ENCODE data around the gene TIE1.

Gene TIE1

DNA sequence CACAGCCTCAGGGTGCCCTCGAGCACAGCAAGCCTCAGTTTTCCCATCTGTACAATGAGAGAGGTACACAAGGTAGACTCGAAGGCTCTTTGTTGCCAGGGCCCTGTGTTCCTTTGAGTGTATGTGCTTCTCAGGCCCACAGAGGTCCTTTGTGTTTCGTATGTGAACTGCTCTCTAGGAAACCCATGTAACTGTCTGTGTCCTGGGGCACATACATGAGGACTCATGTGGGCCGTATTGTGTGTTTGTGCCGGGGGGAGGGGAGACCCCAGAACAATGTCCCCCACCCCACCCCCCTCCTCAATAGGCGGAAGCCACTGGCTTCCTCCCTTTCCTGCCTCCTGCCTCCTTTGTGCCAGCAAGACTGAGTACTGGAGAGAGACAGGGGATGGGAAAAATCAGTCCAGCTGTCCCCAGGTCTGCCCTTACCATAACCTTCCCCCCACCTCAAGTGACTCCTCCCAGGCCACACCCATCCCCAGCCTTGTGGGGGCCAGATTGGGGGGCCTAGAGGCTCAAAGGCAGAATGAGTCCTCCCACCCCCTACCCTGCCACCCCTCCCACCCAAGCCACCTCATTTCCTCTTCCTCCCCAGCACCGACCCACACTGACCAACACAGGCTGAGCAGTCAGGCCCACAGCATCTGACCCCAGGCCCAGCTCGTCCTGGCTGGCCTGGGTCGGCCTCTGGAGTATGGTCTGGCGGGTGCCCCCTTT lies at the start of gene TIE1:
Gene TIE1 (plus strand): TSS at position 605 of the 717 bp plus-strand sequence. CDS start 90 bp downstream, at position 695.
- DNase-seq, result peak in 1 of 3 donors; percentile 23

DNA sequence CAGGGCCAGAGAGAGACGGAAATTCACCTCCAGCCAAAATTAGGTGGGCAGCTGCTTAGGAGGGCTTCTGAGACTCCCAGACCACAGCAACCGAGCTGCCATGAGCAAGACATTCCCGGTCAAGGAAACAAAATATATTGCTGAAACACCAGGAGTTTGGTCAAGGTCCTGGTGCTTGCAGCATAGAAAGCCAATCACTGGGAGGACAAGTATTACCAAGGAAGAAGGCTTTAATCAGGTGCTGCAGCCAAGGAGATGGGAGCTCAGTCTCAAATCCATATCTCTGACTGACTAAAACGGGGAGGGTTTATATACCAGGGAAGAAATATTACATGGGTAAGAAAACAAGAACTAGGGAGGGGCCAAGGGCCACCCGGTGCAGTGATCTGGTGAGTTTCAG lies 49.8 kb upstream of the TIE1 start:
- DNase-seq, result no peak

DNA sequence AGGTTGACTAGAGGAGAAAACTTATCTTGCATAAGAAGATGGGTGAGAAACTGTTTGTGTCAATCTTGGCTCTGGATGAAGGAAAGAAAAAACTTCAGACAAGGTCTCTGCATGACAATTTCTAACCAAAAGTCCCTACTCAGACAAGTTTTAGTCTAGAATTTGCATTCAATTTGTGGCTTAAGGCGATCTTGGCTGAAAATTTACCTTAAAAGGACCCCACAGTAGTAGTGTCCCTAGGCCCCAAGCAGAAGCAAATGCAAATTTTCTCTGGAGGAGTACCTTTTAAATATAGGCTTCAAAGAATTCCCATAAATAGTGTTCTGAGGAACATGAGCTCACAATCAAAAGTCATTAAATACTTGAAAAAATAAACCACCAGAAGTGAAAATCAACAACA lies 48.6 kb upstream of the TIE1 start:
- no peak for DNase-seq

DNA sequence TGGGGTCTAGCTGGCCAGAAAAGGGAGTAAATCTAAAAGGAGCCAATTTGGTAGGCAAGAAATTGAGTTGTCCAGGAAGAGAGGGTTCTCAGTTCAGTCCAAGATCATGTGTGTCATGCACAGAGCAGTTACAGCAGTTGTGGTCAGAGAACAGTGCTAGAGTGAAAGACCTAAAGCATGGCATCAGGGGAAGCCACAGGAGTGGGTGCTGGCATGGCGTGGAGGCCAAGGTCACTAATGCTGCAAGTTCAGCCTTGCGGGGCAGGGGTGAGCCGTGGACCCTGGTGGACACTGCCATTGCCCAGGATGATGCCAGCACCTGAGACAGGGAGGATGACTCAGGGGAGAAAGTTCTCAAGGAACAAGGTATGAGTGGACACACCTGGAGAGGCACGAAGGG lies 47.6 kb upstream of the TIE1 start:
- no peak for DNase-seq

DNA sequence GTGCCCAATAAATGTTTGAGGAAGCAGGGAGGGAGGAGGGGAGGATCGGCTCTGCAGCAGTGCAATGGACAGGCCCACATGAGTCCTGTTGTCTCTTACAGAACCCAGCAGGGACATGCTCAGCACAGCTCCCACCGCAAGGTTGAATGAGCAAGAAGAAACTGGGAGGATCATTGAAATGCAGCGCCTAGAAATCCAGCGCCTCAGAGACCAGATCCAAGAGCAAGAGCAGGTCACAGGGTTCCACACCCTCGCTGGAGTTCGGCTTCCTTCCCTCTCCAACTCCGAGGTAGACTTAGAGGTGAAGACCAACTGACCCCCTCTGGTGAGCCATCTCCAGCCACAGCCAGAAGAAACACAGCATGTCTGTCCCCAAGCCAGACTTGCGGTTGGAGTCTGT lies 46.9 kb upstream of the TIE1 start:
- DNase-seq, result no peak

DNA sequence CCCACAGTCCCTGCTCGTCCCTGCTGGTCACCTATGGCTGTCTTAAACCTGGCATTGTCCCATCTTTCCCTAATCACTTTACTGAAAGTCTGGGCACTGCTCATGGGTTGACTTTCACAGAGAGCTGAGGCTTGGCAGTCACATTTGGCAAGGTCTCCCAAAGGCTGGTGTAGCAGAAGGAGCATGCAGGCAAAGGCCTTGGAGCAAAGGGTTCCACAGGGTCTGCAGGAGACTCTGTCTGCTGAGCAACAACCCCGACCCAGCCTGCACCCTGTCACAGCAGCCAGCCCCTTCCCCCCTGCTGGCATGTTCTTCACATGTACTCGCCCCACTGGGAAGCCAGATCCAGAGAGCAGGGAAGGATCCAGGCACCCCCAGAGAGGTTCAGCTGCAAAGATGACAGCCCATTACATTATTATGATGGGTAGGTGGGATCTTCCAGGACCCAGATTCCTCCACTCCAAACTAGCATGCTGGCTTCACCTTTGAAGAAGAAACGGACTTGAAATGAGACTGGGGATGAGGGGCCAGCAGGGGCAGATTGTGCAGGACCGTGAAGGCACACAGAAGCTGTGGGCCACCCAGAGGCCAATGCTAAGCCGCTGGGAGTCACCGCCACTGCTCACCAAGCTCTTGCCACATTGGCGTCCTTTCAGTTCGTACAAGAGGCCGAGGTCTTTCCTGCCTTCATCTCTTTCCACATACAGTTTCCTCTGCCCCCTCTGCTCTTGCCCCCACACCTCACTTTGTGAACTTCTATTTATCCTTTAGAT lies 45.2 kb upstream of the TIE1 start:
- DNase-seq, result no peak

DNA sequence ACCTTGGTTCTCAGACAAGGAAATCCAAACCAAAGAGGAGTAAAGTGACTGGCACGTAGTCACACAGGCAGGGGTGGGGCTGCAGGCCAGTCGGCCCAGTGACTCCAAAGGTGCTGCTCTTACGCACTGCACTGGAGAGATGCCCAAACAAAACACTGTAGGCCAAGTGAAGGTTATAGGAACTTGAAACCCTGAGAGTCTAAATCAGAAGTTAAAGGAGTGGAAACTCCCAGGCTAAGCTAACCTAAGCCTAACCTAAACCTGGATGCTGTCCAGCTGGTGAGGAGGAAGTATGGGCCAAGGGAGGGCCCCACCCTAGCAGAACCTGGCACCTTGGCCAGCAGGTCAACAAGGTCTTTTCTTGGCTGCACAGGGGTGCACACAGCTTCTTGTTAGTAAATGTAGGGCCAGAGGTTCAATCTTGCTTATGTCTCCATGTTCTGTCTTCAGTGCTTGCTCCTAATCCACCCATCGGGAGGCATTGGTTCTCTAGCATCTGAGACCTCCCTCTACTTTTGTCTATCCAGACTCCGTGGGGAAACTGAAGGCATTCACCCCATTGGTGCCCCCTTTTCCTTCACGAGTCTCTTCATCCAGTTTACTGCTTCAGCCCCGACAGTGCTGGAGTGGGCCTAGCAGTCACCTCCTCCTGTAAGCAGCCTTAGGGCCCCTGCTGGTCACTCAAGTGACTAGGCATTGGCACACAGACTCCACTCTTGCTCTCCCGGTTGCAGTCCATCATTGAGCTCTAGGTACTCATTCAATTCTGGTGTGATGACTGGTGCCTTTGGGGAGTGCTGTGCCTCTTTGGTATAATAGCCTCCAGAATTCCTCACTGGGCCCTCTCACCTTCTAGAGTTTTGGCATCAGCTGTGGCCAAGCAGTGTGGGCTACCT lies 43.9 kb upstream of the TIE1 start:
- DNase-seq, result no peak

DNA sequence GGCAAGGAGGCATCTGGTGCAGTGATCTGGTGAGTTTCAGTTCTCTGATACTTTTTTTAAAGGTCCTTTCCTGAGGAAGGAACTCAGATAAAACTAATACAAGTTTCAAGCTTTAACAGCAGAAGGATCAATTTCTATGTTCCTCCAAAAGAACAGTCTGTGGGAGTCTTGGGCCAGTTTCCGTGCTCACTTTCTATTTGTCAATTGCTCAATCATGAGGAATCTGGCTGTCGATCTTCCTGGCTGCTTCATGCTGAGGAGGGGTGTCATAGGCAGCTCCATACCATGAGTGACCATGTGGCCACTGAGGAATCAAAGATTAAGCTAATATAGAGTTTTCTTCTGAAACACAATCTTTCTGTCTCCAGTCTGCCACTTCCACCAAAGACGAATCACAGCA lies 42.4 kb upstream of the TIE1 start:
- DNase-seq, result no peak

DNA sequence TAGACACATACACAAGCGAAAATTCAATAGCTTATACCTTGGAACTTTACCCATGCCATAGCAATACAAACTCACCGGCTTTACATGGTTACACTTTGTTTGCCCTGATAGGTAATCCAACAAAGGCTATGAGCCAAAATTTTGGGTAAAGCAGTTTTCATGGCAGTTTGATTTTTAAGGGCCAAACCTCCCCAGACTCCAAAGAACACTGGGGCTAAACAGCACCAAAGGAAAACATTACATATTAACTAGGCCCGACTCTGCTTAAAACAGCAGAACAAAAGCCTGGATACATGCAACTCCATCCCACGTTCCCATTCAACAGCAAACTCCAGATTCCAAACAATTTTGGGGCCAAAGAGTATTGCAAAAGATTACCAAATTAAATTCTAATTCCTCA lies 35.4 kb upstream of the TIE1 start:
- no peak for DNase-seq

DNA sequence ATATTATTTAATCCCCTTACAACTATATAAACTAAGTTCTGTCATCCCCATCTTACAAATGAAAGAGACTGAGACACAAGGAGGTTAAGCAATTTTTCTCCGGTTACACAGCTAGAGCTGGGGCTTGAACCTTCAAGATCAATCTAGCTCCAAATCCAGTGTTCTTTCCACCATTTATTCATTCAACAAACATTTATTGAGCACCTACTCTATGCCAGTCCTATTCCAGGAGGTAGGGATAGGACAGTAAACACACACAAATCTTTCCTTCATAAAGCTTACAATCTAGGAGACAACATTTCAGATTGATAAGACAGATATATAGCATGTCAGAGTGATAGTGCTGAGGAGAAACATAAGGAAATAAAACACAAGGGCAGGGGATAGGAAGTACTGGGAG lies 33.9 kb upstream of the TIE1 start:
- DNase-seq, result no peak

DNA sequence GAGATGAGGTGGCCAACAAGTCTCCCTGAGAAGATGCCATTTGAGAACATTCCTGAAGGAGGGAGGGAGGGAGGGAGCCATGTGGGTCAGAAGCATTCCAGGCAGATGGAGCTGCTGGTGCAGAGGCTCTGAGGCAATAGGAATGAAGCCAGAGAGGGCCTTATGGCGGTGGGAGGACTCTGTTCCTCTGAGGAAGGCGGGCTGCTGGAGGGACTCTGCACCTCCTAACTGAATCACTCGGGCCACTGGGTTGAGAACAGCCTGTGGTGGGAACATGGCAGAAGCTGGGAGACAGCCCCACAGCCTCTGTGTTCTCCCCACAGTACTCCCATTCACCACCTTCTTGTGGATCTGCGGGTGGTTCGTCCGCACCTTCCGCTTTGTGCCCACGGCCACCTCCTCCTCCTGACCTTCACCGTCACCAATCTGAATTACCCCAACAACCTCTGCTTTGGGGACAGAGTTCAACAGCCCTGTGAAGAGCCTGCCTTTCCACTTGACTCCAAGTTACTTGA lies 33.4 kb upstream of the TIE1 start:
- DNase-seq, result no peak

DNA sequence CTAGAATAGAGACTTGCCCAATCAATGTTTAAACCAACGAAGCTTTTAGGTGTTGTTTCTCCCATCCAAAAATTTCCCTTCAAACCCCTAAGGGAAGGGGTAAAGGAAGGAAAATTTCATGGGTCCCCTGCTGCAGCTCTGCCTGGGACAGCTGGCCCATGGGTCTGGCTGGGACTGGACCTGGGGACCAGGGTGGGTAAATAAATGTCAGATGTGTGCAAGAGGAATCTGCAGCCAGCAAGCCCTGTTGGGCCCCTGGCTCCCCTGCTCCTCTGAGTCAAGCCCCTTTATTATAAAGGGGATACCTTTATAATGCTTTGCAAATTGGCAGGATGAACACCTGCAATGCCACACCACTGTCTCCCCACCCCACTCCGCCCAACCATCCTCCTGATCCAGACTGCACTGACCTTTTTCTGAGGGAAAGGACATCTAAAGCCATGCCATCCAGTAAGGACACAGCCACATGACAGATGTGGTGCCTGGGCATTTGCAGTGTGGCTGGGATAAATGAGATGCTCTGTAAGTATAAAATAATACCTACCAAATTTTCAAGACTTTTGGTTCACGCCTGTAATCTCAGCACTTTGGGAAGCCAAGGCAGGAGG lies 32.9 kb upstream of the TIE1 start:
- DNase-seq, result no peak

DNA sequence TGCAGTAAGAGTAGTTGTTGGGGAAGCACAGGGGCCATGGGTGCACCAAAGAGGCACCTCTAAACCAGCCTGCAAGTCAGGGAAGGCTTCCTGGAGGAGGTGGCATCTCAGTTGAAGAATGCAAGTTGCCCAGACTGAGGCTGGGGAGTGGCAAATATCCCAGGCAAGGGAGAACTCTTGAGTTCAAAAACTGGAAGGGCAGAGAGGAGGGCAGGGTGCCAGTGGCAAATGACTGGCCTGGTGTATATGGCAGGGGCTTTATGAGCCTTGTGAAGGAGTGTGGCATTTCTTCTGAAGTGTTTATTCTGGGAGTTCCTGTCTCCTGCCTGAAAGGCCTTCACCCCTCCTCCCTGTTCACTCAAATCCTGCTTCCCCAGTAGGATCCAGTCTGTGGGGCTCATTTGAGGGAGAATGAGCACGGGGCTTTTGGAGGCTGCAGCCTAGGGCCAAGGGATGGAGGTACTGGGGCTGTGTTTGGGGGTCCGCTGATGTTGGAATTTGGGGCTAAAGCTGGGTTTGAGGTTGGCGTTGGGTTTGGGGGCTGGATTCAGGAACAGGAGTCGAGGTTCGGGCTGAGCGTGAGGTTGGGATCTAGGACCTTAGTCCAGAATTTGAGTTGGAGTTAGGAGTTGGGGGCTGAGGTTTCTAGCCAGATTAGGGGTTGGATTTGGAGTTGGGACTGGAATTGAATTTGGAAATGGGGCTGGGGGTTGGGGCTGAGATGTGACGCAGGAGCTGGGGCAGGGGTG lies 31.0 kb upstream of the TIE1 start, which contains the start of gene TMEM125:
Gene TMEM125 (plus strand): TSS at position 357 of the 749 bp plus-strand sequence. CDS start 2,740 bp downstream, outside the sequence.
- DNase-seq, result no peak

DNA sequence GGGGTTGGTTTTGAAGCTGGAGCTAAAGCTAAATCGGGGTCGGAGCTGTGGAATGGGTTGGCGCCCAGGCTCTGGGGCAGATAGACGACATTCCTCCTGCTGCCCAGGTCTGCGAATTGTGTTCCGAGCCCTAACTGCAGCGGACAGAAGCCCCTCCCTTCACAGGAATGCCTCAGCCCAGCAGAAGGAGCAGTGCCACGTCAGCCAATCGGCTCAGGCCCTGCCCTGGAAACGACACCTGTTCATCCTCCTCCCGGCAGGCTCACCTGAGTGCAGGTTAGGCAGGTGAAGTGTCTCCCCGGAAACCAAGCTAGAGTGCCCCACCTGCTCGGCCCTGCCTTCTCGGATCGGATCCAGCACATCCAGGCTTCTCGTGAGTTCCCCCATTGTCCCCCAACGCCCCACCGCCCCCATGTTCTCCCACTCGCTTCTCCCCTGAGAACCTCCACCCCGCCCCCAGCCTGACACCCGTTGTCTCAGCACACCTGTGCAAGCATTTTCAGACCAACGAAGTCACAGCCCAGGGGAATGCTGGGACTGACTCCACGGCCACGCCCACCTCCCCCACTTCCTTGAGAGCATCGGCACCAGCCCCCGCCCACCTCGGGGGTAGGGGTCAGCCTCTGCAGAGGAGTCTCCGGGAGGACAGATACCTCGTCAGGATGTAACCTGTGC lies 30.2 kb upstream of the TIE1 start:
- DNase-seq, result no peak

DNA sequence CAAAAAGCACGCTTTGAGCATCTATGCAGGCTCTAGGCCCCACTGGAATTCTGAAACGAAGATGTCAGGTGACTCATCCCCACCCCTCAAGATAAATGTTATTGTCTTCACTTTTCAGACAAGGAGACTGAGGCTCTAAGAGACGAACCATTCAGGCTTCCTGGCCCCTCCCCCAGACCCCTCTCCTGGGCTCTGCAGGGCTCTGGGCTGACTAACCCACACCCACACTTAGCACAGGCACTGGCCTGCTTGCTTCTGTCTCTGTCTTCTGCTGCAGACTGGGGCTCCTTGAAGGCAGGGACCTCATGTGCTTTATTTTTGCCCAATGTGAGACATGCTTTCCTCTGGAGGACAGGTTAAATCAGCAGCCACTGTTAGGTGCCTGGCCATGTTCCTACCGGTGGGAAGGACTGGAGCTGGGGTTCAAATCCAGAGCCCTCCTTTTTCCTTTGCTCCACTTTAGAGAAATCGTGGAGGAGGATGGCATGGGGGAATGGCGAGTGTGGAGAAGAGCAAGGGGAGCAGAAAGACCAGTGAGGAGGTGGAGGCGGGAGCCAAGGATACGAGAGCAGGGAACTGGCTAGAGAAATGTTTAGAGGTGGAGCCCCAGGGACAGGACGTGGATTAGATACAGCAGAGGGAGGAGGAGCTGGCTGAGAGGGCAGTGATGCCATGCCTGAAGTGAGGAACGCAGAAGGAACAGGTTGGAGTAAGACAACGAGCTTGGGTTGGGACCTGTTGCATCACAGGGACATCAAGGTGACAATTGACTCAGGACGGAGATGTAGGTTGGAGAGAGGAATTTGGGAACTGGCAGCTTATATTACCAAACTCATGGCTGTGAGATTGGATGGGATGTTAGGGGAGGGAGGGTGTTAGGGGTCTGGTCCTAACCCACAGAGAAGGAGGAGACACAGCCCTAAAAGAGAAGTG lies 29.3 kb upstream of the TIE1 start:
- DNase-seq, result no peak

DNA sequence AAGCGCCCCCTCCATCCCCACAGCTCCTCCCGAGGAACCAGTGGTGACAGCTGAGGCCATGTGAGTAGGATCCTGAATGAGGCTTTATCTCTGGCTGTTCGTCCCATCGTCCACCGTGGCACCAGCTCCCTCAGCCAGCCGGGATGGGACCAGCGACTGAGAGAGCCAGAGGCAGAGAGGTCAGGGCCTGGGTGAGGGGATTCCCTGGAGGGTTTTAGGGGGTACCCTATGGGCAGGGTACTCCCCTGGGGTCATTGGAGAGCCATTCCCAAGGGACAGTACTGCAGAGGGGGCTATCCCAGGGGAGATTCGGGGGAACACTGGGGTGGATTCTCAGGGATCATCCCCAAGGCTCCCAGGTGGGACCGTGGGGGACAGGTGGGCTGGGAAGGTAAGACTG lies 28.6 kb upstream of the TIE1 start:
- no peak for DNase-seq

DNA sequence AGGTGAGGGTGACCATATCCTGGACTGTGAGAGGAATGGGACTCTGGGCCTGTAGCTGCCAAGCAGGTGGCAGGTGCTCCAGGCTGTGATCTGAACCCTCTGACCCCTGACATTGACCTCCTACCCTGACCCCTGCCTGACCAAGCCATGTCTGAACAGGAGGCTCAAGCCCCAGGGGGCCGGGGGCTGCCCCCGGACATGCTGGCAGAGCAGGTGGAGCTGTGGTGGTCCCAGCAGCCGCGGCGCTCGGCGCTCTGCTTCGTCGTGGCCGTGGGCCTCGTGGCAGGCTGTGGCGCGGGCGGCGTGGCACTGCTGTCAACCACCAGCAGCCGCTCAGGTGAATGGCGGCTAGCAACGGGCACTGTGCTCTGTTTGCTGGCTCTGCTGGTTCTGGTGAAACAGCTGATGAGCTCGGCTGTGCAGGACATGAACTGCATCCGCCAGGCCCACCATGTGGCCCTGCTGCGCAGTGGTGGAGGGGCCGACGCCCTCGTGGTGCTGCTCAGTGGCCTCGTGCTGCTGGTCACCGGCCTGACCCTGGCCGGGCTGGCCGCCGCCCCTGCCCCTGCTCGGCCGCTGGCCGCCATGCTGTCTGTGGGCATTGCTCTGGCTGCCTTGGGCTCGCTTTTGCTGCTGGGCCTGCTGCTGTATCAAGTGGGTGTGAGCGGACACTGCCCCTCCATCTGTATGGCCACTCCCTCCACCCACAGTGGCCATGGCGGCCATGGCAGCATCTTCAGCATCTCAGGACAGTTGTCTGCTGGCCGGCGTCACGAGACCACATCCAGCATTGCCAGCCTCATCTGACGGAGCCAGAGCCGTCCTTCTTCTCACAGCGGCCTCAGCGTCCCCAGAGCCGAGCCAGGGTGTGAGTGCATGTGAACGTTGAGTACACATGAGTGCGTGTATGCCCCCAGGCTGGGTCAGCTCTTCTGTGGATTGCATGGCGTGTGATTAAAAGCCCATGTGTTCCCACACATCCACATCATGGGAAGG lies 27.9 kb upstream of the TIE1 start:
- DNase-seq, result no peak

DNA sequence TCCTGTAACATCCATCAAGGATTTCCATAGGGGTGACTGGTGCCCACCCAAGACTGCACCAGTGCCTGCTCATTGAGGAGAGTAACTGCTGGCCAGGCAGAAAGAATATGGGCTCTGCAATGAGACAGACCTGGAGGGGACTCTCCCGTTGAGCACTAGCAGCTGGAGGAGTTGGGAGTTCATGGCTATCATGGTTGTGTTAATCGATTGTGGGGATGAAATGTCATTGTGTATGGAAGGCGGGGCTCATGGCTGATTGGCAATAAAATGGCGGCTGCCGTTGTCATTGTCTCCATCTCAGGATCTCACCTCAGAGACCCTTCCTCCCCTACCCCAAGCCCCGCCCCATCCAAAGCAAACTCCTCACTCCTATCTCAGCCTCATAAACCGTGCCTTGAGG lies 27.1 kb upstream of the TIE1 start:
- no peak for DNase-seq
